HPDE6-E6E7 (cell line): ENCODE data around the gene HLA-A.

Experiments used
- DNase-seq: peaks from one replicate; pipeline ENCODE4 v3.0.0; 2011; ENCODE audit warnings: missing footprints; ENCODE audit errors: extremely low spot score

HLA-A gene

GRCh38 chr6:29986179-29986781 is 43.9 kb downstream of the HLA-A start:
- DNase-seq, result no peak

GRCh38 chr6:29989211-29989610 is 46.9 kb downstream of the HLA-A start:
- no peak for DNase-seq

GRCh38 chr6:29990931-29991330 is 48.6 kb downstream of the HLA-A start:
- no peak for DNase-seq

- peak; percentile 60 for DNase-seq
Measured at GRCh38 chr6:29992807-29993206, 50.5 kb downstream of the HLA-A start.

GRCh38 chr6:29994826-29995225 is 52.5 kb downstream of the HLA-A start:
- DNase-seq, result no peak

GRCh38 chr6:29995340-29995777 is 53.0 kb downstream of the HLA-A start:
- no peak for DNase-seq
